GM21619 (cell line): ENCODE results near the gene CDK5R2.
"Not testable (repeated sequence)": the region's sequence is repeated elsewhere in the genome, so short reads cannot be mapped to it uniquely, and the experiment has no call there.

Experiments used
- ATAC-seq: cut with Tn5 transposase; IDR thresholded peaks from one replicate; pipeline ENCODE4 v1.9.1; 2021; ENCODE audit not compliant: unreplicated experiment

Gene CDK5R2

GRCh38 chr2:218959141-218959731, at the start of gene CDK5R2:
TSS of gene CDK5R2 (plus strand) at chr2:218959666. CDS start at chr2:218959821, 155 bp downstream.
- ATAC-seq, result peak; percentile 99

- no peak for ATAC-seq
Measured at GRCh38 chr2:218910741-218911140, 48.7 kb upstream of the CDK5R2 start.

DNA sequence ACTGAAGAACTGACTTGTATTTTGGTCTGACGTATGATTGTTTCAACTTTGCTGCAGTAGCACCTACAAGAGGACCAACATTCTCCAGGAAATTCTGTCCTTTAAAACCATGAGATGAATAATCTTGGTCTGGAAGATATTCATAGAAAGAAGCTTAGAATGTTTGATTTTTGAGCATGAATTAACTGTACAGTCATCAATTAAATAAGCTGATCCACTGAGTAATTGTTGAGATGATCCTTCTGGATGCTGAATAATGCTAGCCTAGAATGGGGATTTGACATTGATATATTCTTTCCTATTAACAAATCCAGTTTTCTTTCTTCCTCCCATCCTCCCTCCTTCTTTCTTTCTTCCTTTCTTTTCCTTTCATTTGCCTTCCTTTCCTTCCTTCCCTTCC, 39.0 kb upstream of the CDK5R2 start:
- ATAC-seq, result no peak

DNA sequence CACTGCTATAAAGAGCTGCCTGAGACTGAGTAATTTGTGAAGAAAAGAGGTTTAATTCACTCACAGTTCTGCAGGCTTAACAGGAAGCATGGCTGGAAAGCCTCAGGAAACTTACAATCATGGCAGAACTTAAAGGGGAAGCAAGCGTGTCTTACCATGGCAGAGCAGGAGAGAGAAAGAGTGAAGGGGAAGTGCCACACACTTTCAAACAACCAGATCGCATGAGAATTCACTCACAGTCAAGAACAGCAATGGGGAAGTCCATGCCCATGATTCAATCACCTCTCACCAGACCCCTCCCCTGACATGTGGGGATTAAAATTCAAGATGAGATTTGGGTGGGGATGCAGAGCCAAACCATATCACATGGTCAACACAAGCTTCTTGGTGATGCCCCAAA, 34.7 kb upstream of the CDK5R2 start:
- ATAC-seq, result no peak

DNA sequence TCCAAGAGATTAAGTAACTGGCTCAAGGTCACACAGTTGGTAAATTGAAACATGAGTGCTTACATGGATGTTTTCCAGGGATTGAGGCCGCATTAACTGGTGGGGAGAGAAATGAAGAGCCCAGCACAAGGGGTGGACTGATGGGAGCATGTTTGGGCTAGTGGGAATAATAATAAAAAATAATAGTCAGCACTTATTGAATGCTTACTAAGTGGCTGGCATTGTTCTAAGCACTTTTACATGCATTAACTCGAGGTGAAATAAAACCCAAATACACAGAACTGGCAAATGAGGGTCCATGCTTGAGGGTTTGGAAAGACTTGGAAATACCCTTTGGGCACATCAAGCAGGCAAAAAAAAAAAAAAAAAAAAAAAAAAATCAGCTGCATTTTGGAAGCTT, 34.0 kb upstream of the CDK5R2 start:
- no peak for ATAC-seq

DNA sequence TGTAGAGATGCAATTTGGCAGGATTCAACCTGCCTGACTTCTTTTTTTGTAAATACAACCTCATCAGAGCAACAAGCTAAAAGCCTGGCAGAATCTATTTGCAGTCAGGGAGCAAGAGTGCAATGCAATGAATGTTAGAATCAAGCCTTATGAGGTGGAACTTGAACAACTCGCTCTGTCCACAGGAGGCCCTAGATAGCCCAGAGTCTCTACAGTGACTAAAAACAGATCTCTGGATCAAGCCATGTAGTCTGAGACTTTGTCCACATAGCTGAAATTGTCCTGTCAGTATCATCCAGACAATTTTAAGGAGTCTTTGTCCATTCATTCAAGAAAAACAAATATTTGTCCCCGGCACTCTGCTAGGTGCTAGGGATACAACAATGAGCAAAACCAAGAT, 32.0 kb upstream of the CDK5R2 start:
- ATAC-seq, result no peak

DNA sequence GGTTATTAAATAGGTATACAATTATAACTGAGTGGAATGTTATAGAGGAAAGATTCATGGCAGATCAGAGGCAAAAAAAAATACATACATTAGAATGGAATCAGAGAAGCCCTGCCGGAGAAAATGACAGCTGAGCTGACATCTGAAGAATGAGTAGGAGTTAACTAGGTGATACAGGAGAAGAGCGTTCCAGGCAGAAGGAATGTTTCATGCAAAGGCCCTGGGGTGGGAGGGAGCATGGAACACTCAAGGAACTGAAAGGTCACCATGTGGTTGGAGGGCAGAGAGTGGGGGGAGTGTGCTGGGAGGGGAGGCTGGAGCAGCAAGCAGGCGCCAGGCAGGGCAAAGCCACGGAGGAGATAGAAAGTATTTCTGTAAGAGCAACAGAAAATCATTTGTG, 31.6 kb upstream of the CDK5R2 start:
- ATAC-seq, result no peak

DNA sequence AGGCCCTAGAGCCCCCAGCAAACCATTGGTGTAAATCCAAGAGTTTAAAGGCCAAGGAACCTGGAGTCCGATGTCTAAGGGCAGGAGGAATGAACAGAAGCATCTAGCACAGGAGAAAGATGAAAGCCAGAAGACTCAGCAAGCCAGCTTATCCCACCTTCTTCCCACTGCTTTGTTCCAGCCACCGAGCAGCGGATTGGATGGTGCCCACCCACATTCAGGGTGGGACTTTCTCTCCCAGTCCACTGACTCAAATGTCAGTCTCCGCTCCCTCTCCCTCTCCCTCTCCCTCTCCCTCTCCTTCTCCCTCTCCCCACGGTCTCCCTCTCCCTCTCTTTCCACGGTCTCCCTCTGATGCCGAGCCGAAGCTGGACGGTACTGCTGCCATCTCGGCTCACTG, 29.0 kb upstream of the CDK5R2 start:
- ATAC-seq, result not testable (repeated sequence)

- not testable (repeated sequence) for ATAC-seq
Measured at GRCh38 chr2:218931751-218932150, 27.7 kb upstream of the CDK5R2 start.

GRCh38 chr2:218944759-218945404, 14.6 kb upstream of the CDK5R2 start:
- no peak for ATAC-seq

DNA sequence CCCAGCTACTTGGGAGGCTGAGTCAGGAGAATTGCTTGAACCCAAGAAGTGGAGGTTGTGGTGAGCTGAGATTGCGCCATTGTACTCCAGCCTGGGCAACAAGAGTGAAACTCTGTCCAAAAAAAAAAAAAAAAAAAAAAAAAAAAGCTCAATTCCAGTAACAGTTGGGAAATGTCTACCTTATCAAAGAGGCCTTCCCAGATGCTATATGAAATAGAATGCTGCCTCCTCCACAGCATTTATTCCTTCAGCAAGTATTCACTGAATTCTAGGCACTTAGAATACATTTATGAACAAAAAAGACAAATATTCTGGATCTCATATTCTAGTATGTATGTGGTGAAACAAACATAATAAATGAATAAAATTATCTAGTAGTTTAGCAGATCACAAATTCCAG, 12.8 kb upstream of the CDK5R2 start:
- no peak for ATAC-seq

DNA sequence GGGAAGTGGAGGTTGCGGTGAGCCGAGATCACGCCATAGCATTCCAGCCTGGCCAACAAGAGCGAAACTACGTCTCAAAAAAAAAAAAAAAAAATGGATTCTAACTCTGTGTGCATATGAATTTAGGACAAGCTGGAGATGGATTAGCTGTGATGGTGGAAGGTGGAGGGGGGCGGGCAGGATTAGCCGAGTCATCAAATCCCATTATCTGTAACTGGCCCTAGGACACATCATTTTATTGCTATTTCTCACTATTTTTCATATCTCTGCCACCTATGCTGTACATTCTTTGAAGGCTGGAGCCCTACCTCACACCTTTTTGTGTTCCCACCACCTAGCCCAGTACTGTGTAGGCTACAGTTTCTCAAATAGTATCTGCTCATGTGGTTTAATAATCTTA, 7.3 kb upstream of the CDK5R2 start:
- ATAC-seq, result no peak

DNA sequence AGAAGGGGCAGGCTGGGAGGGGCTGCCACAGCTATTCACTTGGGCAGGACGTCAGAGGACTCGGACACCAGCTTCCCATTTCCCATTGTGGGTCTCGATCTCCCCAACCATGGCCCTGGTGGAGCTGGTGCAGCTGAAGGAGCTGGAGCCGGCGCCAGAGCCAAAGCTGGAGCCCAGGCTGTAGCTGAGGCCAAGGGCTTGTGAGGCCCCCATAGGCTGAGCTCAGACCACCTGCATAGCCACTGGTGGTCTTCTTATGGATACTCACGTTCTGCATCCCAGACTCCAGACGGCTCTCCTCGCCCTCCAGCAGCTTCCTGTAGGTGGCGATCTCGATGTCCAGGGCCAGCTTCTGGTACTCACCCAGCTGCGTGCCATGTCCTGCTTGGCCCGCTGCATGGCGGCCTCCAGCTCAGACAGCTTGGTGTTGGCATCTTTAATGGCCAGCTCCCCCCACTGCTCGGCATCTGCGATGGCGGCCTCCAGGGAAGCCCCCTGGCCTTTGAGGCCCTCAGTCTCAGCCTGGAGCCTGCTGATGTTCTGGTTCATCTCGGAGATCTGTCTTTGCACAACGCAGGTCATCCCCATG, 6.0 kb upstream of the CDK5R2 start:
- ATAC-seq, result no peak

DNA sequence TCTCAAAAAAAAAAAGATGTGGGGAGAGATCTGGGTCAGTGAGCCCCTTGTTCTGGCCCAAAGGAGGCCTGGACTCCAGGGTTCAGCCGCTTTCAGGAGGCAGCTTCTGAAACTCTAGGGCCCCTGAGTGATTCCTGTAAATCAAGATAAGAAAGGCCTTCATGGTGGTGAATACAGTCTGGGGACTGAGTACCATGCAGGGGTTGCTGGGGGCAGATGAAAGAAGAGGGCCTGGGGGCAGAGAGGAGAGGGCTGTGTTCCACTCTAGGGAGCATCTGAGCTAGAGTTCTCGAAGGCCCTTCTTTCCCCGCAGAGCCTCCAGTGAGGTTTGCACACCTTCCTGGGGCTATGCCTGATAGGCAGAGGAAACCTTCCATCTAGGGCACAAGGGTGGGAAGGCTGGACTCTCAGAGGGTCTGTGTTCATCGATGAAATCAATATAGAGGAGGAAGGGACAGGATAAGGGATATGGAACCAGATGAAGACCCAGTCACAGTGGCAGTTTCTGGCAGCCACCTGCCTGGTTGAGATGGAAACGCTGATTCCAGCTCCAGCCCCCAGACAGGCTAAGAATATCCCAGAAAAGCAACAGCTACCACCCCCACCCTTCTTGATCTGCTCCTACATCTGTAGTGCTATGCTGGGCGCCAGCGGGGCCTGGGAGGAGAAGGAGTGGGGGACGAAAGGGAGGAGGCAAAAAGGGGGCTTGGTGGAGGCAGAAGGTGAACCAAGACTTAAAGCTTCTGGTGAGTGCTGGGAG, 4.7 kb upstream of the CDK5R2 start:
- ATAC-seq, result no peak

- ATAC-seq, result no peak
Measured at GRCh38 chr2:218956039-218956438, 3.4 kb upstream of the CDK5R2 start.

DNA sequence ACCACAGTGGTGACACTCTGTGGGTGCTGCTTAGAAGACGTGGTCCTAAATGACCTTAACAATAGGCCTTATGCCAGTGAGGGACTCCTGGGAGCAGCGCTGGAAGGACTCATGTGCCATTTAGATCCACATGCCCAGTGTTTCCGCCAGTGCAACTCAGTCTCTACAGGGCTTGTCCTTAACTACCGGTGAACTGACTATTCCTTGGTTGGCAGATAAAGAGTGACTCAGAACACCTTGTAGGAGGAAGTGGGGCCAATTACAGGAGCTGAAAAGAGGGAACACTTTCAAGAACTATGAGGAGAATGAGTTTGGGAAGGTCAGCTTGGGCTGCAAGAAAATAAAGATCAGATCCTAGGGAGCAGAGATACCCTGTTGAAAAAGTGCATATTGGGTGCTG, 1.8 kb upstream of the CDK5R2 start:
- no peak for ATAC-seq

- no peak for ATAC-seq
Measured at GRCh38 chr2:218958276-218958675, 1.2 kb upstream of the CDK5R2 start.

DNA sequence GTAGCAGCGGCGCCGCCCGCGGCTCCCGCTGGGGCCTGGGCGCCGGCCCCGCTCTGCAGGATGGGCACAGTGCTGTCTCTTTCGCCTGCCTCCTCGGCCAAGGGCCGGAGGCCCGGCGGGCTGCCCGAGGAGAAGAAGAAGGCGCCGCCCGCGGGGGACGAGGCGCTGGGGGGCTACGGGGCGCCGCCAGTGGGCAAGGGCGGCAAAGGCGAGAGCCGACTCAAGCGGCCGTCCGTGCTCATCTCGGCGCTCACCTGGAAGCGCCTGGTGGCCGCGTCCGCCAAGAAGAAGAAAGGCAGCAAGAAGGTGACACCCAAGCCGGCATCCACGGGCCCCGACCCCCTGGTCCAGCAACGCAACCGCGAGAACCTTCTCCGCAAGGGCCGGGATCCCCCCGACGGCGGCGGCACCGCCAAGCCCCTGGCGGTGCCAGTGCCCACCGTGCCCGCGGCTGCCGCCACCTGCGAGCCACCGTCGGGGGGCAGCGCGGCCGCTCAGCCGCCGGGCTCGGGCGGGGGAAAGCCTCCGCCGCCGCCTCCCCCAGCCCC, 369 bp downstream of the CDK5R2 start:
- no peak for ATAC-seq

DNA sequence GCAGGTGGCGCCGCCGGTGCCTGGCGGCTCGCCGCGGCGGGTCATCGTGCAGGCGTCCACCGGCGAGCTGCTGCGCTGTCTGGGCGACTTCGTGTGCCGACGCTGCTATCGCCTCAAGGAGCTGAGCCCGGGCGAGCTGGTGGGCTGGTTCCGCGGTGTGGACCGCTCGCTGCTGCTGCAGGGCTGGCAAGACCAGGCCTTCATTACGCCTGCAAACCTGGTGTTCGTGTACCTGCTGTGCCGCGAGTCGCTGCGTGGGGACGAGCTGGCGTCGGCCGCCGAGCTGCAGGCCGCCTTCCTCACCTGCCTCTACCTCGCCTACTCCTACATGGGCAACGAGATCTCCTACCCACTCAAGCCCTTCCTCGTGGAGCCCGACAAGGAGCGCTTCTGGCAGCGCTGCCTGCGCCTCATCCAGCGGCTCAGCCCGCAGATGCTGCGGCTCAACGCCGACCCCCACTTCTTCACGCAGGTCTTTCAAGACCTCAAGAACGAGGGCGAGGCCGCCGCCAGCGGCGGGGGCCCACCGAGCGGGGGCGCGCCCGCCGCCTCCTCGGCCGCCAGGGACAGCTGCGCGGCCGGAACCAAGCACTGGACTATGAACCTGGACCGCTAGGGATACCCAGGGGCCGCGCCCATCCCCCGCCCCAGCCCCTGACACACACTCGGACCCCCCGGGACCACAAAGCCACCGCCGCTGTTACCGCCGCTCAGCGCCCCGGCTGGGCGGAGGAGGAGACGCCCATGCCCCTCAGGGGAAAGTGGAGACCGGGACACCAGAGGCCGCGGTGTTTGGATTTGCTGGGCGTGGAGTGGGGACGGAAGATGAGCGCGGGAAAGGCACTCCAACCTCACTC, 1.1 kb downstream of the CDK5R2 start:
- no peak for ATAC-seq

GRCh38 chr2:218961229-218961628, 1.8 kb downstream of the CDK5R2 start:
- ATAC-seq, result no peak
